NCI-H1417 (cell line): ENCODE results near the gene TMEM81.
A peak's percentile ranks its signal among the peaks of the same experiment; 100 is the strongest.

Experiments
- DNase-seq, 3 experiments: peaks; one replicate each; lab custom pipeline; 2025; lab: John Stamatoyannopoulos, UW

TMEM81 gene

DNA sequence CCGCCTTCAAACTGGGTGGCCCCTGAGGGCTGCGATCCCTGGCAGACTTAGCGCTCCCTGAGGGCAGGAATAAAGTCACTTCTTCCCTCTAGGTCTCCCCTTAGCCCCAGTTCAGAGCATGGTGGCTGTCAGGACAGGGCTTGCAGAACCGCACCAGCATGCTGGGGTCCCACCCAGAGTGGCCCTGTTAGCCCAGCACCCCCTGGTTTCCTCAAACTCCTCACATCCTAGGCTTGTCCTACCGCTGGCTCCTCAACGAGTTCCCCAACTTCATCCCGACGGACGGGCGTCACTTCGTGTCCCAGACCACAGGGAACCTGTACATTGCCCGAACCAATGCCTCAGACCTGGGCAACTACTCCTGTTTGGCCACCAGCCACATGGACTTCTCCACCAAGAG, 25.4 kb downstream of the TMEM81 start:
- DNase-seq = no peak

- DNase-seq = no peak
Observed at GRCh38 chr1:205057808-205058575, 26.3 kb downstream of the TMEM81 start.

- no peak for DNase-seq
Observed at GRCh38 chr1:205056956-205057568, 27.2 kb downstream of the TMEM81 start.

DNA sequence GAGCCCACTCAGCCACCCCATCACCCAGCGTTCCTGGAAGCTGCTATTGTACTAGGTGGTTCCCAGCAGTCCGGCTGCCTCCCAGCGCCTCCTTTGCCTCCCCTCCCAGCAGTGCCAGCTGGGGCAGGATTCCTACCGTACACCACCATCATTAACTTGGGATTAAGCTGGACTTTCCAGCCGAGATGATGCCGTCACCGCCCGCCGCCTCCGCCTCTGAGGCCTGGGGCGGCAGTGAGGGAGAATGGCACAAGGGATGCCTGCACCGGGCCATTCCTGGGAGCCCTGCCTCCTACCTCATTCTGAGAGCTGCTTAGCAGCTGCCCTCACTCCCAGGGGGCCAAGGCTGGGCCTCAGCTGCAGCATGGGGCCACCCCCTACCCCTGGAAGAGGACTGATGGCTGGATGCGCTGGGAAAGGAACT, 28.1 kb downstream of the TMEM81 start:
- no peak for DNase-seq

DNA sequence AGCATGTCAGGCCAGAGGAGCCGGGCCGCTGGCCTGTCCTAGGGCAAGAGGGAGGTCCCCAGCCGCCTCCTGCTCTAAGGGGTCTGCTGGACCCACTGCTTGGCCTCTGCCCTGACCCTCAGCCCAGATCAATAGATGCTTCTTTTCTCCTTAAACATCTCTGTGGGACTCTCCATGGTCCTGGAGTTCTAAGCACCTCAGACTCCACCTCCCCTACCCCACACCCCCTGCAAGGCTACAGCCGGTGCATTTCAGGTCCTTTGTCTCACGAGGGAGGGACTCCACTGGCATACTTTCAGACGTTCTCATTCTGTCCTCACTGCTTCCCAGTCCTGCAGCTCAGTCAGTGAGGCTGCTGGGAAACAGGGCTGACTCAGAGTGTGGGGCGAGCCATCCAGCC, 30.2 kb downstream of the TMEM81 start:
- DNase-seq = no peak

DNA sequence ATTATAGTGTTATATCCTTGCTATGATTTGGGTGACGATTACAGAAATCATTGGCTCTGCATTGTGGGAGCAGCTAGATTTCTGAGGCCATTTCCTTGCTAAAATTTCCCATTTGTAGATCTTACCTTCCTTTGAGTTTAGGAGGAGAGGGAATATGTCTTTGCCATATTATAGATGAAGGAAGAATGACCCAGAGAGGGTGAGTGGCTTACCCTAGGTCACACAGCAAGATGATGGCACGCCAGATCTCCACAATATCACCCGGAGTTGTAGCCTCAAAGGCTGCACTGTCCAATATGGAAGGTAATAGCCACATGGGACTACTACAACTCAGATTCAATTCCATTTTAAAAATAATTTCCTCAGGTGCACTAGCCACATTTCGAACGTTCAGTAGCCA, 31.0 kb downstream of the TMEM81 start:
- DNase-seq = no peak

DNA sequence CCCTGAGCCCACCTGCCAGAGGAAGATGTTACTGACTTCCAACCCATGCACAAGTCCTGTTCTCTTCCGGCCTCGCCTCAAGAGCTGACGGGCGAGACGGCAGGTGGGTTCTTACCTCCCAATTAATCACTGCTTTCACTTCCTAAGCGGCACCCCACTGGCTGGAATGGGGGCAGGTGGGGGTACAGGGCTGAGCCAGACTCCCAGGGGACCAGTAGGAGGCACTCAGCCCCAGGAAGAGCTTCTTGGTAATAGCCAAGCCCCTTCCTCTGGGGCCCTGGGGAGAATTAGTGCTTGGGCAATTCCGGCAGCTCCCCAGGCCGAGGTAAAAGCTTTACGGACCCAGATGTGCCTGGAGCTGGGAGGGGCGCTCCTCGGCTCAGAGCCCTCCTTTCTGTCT, 31.6 kb downstream of the TMEM81 start:
- DNase-seq = peak in 2 of 3 experiments; percentile 11 to 58

GRCh38 chr1:205049479-205049878, 34.8 kb downstream of the TMEM81 start:
- no peak for DNase-seq

GRCh38 chr1:205048382-205048781, 35.9 kb downstream of the TMEM81 start:
- no peak for DNase-seq

GRCh38 chr1:205047764-205048231, 36.5 kb downstream of the TMEM81 start:
- no peak for DNase-seq

DNA sequence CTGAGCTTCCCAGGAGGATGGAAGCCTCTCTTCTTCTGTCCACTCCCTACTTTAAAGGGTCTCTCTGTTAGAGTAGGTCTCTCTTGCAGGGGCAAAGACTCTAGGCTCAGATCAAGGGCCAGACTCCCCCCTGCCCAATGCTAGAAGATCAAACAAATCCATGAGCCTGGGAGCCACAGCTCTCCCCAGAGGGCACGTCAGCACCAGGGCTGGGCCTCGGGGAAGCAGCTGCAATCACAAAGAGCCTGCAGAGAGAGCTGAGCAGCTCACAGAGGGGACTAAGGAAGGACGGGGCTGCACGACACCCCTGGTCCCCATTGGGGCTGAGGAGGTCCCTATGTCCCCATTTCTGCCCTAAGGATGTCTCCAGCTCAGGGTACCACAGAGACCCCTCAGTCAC, 37.4 kb downstream of the TMEM81 start:
- DNase-seq = no peak

DNA sequence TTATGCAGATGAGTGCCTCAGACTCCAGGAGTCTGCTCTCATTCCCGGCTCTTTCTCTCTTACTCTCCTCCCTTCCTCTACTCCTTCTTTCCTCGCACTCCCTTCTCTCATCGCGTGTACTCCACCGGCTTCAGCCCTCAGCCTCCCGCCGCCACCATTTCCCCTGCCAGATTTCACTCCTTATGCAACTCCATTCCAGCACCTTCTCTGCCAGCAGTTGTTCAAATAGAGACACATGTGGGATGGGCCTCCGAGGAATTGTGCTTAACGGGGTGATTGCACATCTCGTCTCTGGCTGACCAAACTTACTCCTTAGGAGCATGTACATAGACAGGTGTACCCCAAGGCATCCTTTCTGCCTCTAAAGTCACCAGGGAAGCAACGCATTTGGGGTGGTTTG, 39.1 kb downstream of the TMEM81 start:
- DNase-seq = no peak

- DNase-seq = no peak
Observed at GRCh38 chr1:205044741-205045140, 39.5 kb downstream of the TMEM81 start.

DNA sequence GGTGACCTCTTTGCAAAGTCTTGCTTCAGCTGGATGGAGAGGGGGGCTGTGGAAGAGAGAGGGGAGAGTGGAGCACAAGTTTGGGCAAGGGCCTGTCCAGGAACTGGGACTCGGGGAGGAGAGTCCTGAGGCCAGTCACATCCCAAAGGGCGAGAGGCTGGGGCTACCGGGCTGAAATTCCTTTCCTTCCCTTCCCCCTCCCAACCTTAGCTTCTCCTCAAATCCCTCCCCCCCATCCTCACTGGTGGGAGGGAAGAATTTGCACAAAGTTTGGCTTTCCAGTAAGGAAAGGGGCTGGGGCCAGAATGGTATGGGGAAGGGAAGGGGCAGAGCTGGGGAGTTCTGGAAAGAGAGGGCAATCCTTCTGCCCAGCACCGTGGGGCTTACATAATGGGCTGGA, 40.4 kb downstream of the TMEM81 start:
- DNase-seq = no peak

GRCh38 chr1:205042911-205043806, 41.1 kb downstream of the TMEM81 start, which contains the start of gene CNTN2:
Gene CNTN2 (plus strand): TSS chr1:205043212. CDS start chr1:205053186, 9,974 bp downstream.
- peak in 2 of 3 experiments; percentile 47 to 73 for DNase-seq

DNA sequence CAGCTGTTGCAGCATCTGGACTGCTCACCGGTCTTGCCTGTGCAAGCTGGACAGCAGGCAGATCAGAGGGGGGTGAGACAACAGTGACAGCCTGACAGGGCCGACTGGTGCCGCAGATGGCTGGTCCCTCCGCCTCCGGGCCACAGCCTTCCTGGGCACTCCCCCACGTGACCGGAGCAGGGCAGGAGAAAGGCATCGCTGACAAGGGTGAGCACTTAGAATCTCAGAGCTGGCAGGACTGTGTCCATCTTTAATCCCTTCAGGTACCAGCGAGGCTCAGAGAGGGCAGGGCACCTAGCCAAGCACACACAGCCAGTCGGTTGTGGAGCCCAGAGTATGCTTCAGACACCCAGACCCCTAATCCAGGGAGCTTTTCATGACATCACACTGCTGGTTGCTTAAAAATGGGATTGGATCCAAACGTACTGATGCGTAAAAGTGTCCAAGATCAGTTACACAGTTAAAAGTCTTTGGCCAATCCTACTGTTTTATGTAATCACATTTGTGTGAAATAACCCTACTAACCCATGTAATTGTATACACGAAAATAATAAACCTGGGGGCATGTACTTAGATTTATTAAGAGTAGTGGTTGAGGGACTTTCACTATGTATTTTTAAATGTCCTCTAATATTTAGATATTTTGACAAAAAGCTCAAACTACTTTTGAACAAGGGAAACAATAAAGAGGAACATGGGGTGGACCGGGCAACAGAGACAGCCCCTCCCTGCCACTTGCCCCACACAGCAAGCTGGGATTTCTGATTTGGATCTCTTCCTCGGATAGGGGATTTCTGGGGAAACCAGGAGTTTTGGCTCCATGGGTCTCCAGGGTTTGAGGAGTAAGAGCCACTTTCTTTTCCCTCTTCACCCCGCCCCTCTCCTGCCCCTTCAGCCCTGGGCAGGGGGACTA, 42.0 kb downstream of the TMEM81 start:
- DNase-seq = no peak

DNA sequence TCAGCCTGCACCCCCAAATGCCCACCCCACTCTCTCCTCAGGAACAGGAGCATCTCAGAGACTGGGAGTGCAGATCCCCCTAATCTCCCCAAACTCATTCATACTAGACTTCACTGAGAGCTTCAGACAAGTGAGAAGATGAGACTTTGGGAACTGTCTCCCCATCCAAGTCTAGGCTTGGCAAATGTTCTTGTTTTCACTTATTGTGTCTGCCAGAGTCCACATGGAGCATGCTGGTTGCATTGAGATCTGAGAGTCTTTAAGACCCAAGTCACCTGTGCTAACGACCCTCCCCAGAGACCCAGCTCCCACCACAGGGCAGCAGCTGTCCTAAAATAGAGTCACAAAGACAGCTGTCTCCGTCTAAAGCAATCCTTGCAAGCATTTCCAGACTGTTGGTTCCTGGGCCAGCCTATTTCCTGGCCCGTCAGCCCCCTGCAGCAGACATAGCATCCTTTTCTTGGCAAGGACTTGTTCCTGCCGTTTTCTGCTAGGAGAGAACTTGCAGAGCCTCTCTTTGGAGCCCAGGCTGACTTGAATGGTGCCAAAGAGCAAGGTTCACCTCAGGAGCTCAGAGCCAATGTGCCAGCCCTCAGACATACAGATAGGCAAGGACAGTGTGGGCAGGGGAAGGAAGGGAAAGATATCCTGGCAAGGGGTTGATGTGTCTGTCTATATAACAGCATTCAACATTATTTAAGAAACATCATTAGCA, 43.1 kb downstream of the TMEM81 start:
- DNase-seq = no peak

GRCh38 chr1:205038132-205038786, 46.0 kb downstream of the TMEM81 start:
- DNase-seq = no peak

DNA sequence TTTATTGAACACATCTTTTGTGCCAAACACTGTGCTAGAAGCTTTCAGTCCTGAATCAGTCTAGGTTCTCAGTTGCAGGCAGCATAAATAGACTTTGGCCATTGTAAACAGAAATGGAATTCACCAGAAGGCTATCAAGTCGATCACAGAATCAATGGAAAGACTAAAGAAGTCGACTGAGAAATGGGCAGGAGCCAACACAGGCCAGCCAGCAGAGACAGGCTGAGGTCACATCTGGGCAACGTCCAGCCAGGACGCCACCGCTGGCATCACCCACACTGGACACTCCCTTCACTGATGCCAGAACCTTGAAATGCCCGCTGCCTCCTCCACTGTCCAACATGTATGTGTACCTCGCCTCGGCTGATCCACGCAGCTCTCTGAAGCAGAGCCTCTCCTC, 46.7 kb downstream of the TMEM81 start:
- DNase-seq = no peak
